Adipocyte (in vitro differentiated cells): ENCODE measurements around the gene DHX15.

Experiments used
- DNase-seq: peaks from one replicate; pipeline ENCODE4 v3.0.0-alpha.2; 2015; ENCODE audit warnings: low read depth
- H3K27me3 ChIP-seq: replicated peaks from 2 replicates; pipeline ENCODE4 v1.7.0; 2013; ENCODE audit warnings: mild to moderate bottlenecking, low read length, moderate library complexity; ENCODE audit not compliant: control insufficient read depth, insufficient read depth
- H3K36me3 ChIP-seq: 2 replicates; pipeline ENCODE4 v1.7.0; 2013; ENCODE audit warnings: low read length, mild to moderate bottlenecking, moderate library complexity; ENCODE audit not compliant: control insufficient read depth, insufficient read depth, severe bottlenecking
- H3K4me1 ChIP-seq: 2 replicates; pipeline ENCODE4 v1.7.0; 2013; ENCODE audit warnings: mild to moderate bottlenecking, low read length, moderate library complexity; ENCODE audit not compliant: control insufficient read depth, insufficient read depth
- H3K4me3 ChIP-seq: 2 replicates; pipeline ENCODE4 v1.7.0; 2013; ENCODE audit warnings: mild to moderate bottlenecking, low read length, moderate library complexity
- H3K9ac ChIP-seq: 2 replicates; pipeline ENCODE4 v1.7.0; 2013; ENCODE audit warnings: mild to moderate bottlenecking, low read length, moderate library complexity
- H3K9me3 ChIP-seq: 2 replicates; pipeline ENCODE4 v1.7.0; 2013; ENCODE audit warnings: mild to moderate bottlenecking, low read length, moderate library complexity; ENCODE audit not compliant: control insufficient read depth

The DHX15 gene

DNA sequence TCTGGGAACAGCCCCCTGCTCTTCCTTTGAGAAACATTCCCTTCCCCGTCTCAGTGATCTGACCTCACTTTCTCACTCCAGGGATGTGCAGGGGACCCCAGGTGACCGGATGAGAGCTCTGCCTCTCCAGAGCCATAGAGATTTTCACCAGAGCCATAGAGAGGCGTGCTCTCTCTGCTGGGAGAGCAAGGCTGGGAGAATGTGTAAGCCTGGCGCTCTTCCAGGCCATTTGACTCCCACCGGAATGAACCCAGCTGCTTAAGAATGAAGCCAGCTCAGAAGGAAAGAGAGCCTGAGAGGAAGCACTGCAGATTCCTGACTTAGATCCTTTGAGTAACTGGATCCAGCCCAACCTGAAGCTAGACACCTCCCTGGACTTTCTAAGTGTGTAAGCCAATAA is 106.4 kb downstream of the DHX15 start:
- Histone ChIP-seq H3K9me3 (no peaks in the 10 kb centered on the region), H3K27me3 (peaks cover 13% of the 10 kb centered on the region), H3K36me3 (no peaks in the 10 kb centered on the region), H3K4me1 (no peaks in the 10 kb centered on the region), H3K9ac (no peak overlapping the region), H3K4me3 (no peak overlapping the region)
- DNase-seq, result peak; percentile 31
